AG09309 (cell line): ENCODE results near the gene RAVER2.
"Not testable (repeated sequence)": the region's sequence is repeated elsewhere in the genome, so short reads cannot be mapped to it uniquely, and the experiment has no call there.

Experiments used
- DNase-seq: peaks from one replicate; pipeline ENCODE4 v3.0.0-alpha.2; 2010; ENCODE audit warnings: low read depth
- H3K4me3 ChIP-seq: 2 replicates; pipeline ENCODE4 v1.5.1; 2011; ENCODE audit warnings: mild to moderate bottlenecking, low read depth, low read length, moderate library complexity; ENCODE audit not compliant: control insufficient read depth
- CTCF ChIP-seq: IDR thresholded peaks from 2 replicates; pipeline ENCODE4 v1.5.1; 2011; ENCODE audit warnings: mild to moderate bottlenecking, low read depth, low read length, inconsistent platforms; ENCODE audit not compliant: insufficient read depth, control insufficient read depth; ENCODE audit errors: missing control alignments

The RAVER2 gene

GRCh38 chr1:64744492-64745180, at the start of gene RAVER2:
TSS of gene RAVER2 (plus strand) at chr1:64745075. CDS start at chr1:64745173, 98 bp downstream.
- peak within 1 kb of the TSS; percentile 52 for H3K4me3 ChIP-seq
- DNase-seq = no peak
- peak; percentile 59 for TF ChIP-seq CTCF

- H3K4me3 ChIP-seq = no peak overlapping the region
- no peak for TF ChIP-seq CTCF
- no peak for DNase-seq
Observed at GRCh38 chr1:64696879-64697278, 48.0 kb upstream of the RAVER2 start.

GRCh38 chr1:64699327-64699726, 45.5 kb upstream of the RAVER2 start:
- H3K4me3 ChIP-seq = no peak overlapping the region
- no peak for DNase-seq
- no peak for TF ChIP-seq CTCF

GRCh38 chr1:64701071-64701470, 43.8 kb upstream of the RAVER2 start:
- DNase-seq = no peak
- TF ChIP-seq CTCF = no peak
- H3K4me3 ChIP-seq = no peak overlapping the region

GRCh38 chr1:64701886-64702285, 43.0 kb upstream of the RAVER2 start:
- no peak for DNase-seq
- TF ChIP-seq CTCF = no peak
- no peak overlapping the region for H3K4me3 ChIP-seq

GRCh38 chr1:64702670-64703069, 42.2 kb upstream of the RAVER2 start:
- DNase-seq, H3K4me3 ChIP-seq: not testable (repeated sequence)

GRCh38 chr1:64703600-64703999, 41.3 kb upstream of the RAVER2 start:
- TF ChIP-seq CTCF = no peak
- DNase-seq = no peak
- no peak overlapping the region for H3K4me3 ChIP-seq
